GM18505 (cell line): ENCODE measurements around the gene EZH2.

ENCODE experiments used
- ATAC-seq: cut with Tn5 transposase; IDR thresholded peaks from one replicate; pipeline ENCODE4 v1.9.1; 2021; ENCODE audit not compliant: unreplicated experiment
- POLR2A ChIP-seq: IDR thresholded peaks from 4 replicates; pipeline ENCODE4 v1.6.1; 2011; ENCODE audit warnings: borderline replicate concordance; ENCODE audit not compliant: insufficient read depth, insufficient read length; ENCODE audit errors: extremely low read depth

The EZH2 gene

DNA sequence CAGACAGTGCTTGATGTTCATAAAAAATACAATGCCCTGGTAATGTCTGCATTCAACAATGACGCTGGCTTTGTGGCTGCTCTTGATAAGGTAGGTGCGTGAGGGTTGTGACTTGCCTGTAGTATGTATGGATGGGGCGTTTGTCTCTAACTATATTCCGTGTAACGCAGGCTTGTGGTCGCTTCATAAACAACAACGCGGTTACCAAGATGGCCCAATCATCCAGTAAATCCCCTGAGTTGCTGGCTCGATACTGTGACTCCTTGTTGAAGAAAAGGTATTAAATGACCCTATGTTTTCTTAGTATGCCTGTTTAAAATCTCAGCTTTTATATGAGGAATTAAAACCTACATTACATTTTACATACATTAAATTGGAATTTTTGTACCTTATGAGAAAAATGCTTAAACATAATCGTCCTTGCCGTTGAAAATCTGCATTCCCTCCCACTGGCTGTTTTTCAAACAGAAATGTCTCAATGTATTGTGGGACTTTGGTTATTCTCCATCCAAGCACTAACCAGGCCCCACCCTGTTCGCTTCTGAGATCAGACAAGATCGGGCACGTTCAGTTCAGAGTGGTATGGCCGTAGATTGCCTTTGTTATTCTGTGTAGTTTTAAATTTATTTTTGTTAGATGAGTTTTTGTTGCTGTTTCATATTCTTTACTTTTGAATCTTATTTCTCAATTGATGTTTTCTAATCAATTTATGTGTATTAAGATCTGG, 100.1 kb downstream of the EZH2 start:
- TF ChIP-seq POLR2A: no peak
- no peak for ATAC-seq

DNA sequence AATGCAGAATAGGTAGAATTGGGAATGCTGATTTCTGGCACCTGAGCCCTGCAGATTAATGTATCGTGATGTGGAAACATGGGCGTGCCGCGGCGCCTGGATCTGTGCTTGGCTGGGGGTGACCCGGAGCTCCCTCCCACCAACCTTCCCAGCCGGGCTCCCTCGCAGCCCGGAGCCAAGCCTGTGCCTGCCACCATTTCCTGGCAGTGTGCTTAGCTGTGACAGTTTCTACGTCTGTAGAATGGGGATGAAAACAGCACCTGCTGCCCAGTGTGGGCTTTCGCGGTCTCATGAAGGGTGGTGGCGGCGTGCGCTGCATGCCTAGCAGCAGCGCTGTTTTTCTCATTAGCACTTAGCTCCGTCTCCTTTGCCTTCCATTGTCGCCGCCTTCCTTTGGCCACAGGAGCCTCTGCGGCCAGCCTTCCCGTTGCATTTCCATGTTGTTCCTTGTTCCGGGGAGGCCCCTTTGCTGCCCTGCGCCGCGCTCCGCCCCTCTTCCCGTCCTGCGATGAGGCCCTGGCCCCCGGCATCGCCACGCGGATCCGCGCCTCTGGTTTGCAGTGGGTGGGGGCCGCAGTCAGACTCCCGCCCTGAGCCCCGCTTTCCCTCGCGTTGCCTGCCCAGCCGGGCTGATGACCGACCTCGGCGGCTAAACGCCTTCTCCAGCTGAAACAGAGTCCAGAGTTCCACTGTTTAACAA, 101.2 kb downstream of the EZH2 start:
- ATAC-seq: no peak
- TF ChIP-seq POLR2A: no peak

DNA sequence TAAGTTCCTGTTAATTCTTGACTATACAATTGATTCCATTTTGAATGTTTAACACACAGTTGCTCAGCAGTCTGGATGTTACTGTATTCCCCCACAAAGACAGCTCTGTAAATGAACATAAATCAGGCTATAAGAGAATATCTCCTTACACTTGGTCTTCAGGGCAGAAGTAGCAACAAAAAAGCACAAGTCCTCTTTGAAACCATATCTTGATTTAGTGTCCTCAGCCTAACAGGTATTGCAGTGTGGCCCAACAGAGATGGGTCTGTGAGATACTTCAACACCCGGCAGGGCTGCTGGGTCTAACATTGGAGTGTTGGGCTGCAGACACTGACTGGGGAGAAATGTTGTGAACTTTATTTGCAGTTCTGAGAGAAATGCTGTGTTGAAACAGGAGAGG, 109.6 kb downstream of the EZH2 start:
- no peak for ATAC-seq

DNA sequence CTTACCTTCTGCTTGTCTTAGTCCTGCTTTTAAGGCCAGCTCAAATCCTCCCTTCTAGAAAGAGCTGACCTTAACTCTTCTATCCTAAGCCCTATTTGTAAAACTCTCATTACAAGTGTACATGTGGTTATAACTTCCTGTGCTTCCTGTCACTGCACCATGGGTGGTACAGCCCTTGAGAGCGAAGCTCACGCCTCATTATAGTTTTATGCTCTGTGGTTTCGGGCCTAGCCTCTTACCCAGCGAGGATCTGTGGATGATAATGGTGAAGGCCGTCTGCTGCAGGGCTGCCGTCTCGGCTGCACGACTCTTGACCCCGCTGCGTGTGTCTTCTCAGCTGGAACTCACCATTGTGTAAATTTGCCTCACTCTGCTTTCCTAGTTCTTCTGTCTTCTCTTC, 110.8 kb downstream of the EZH2 start:
- no peak for TF ChIP-seq POLR2A
- ATAC-seq: peak; percentile 80

More for the DNA sequence above, 109.6 kb downstream of the EZH2 start:
- TF ChIP-seq POLR2A: no peak

DNA sequence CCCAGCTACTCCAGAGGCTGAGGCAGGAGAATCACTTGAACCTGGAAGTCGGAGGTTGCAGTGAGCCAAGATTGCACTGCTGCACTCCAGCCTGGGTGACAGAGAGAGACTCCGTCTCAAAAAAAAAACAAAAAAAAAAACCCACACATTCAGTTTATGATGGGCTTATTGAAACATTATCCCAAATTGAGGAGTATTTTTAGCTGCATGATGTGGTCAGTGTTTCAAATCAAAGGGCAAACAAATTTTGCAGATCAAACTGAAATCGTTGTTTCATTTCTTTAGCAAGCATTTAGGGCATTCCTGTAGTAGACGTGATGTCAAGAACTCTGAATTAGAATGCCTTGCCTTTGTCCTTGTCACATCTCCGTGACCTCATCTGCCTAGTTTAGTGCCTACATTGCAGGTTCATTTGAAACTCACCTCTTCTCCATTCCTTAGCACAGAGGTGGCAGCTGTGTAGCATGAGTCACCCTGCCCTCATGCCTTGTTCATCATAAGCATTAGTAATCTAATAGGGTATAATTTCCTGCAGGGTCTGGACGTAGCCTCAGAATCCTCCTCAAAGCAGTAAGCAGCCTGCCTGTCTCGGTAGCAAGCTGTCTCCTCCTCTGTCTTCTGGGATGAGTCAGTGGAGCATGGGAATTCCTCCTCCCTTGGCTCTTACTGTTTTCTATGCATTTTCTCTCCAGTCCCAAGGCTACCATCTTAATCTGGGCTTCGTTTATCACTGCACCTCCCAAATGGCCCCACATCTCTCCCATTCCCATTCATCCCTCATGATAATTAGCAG, 111.6 kb downstream of the EZH2 start:
- TF ChIP-seq POLR2A: no peak
- ATAC-seq: no peak

DNA sequence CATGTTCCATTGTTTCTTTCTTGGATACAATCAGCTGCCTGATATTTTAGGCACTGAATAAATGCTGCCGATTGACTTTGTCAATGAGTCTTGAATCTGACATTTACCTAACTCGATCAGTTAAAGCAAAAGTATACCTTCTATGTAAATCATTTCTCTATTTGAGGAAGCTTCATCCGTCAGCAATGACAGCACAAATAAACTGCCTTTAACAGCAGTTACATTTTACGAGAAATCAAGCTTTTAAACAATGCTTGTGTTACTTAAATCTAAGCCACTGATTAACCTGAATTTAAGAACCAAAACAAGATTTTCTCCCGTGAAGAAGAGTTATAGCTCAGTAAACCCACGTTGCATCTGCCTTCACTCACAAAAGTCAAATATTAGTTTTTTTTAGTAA, 114.1 kb downstream of the EZH2 start:
- no peak for TF ChIP-seq POLR2A
- no peak for ATAC-seq

DNA sequence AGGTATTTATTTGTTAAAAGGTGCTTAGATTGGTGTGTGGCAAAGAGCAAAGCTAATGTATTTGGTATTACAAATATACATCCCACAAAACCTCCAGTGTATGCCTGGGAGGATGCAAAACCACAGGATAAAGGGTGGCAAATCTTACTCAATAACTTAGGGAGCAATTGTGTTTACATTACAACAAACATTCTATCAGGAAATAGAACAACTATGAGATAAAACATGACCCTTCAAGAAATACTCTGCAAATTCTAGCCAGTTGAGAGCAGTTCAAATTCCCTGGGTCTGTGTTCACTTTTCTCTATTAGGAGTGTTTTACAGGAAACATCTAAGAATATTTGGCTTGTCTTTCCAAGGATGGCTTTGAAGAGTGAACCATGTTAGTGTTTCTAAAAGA, 120.5 kb downstream of the EZH2 start:
- no peak for TF ChIP-seq POLR2A

DNA sequence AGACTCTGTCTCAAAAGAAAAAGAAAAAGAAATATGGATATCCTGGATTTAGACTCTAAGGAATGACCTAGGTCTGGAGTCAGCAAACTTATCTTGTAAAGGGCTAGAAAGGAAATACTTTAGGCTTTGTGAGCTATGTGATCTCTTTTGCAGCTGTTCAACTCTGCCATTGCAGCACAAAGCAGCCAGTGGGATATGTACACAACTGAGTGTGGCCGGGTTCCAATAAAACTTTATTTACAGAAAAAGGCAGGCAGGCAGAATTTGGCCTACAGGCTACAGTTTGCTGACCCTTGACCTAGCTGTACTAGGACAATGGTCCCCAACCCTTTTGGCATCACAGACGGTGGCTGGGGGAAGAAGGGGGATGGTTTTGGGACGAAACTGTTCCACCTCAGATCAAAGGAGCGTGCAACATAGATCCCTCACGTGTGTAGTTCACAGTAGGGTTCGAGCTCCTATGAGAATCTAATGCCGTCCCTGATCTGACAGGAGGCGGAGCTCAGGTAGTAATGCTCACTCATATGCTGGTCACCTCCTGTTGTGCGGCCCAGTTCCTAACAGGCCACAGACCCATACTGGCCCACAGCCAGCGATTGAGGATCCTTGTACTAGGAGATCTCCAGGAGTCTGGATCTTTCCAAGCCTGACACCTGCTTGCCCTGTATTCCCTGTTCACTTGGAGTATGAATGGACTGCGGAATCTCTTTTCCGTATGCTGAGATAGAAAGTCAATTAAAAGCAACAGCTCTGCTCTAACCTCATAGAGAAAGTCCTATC, 122.4 kb downstream of the EZH2 start:
- TF ChIP-seq POLR2A: no peak
- ATAC-seq: no peak

More for the DNA sequence above, 120.5 kb downstream of the EZH2 start:
- ATAC-seq: no peak
